Esophagus squamous epithelium (tissue), 4 donors: ENCODE results near the gene HNRNPK.

Experiments used
- CTCF ChIP-seq, 6 experiments: fragments of 450-650 bp in 4 of 6; fragments of 200-600 bp in 2 of 6; sonication (generic) in 2 of 6; IDR thresholded peaks; one replicate each; pipeline ENCODE4 v1.5.1; 2016 to 2019; ENCODE audit warnings: antibody characterized with exemption in 6 of 6, mild to moderate bottlenecking in 4 of 6, moderate library complexity in 4 of 6
- POLR2A ChIP-seq, 4 donors: fragments of 450-650 bp; IDR thresholded peaks; one replicate each; pipeline ENCODE4 v1.6.1; 2017; ENCODE audit warnings: antibody characterized with exemption in 4 of 4, mild to moderate bottlenecking in 4 of 4, moderate library complexity in 3 of 4

- TF ChIP-seq CTCF (IDR thresholded peaks at IDR 0.05) (no peak), POLR2A (IDR thresholded peaks at IDR 0.05) (no peak)
These were observed 49.1 kb downstream of the HNRNPK start for GRCh38 chr9:83930881-83931280.
